Measurements from ENCODE around the gene PRRX2.

Gene PRRX2

DNA sequence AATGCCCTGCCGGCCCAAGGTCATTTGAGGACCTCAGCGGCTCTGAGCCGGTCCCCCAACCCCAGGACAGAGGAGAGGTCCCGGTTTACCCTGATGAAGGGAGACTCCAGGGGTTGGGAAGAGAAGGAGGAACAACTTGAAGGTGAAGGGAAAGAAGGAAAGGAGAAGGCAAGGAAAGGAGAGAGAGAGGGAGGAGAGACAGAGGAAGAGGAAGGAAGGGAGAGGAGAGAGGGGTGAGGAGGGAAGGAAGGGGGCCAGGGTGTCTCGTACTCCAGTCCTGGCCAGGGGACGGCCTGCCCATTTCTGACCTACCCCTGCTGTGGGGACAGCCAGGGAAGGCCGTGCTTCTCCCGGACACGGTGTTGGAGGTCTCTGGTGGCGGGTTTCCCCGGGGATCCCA, 1.9 kb downstream of the PRRX2 start (continued):
- TF ChIP-seq ZNF23 (tag by site-specific recombination; IDR thresholded peaks at IDR 0.05; ENCODE audit: borderline replicate concordance) (no peak), ZNF530 (tag by site-specific recombination; IDR thresholded peaks at IDR 0.05; ENCODE audit: low read depth) (no peak), ZNF366 (tag by site-specific recombination; conservative IDR thresholded peaks at IDR 0.05) (peak; percentile 59)

GRCh38 chr9:129667850-129668249, 2.4 kb downstream of the PRRX2 start:
- CTCF ChIA-PET = interaction anchor here (0.9 kb wide), 1 partner anchor 58 kb away, joined by 5 read pairs; no protein-coding TSS in a partner anchor
- Histone ChIP-seq H3K4me3 (ENCODE audit: low read depth, low read length) (no peak overlapping the region), H3K9me3 (ENCODE audit: control insufficient read depth, insufficient read depth, low read depth, low read length) (no peaks in the 10 kb centered on the region), H3K27ac (ENCODE audit: extremely low read depth, low read depth, low read length) (no peak overlapping the region), H3K36me3 (ENCODE audit: control insufficient read depth in 2 of 2, insufficient read depth in 1 of 2, low read length in 2 of 2) (no peaks in the 10 kb centered on the region), H3K4me1 (ENCODE audit: control insufficient read depth, insufficient read depth, low read length) (no peaks in the 10 kb centered on the region)
- POLR2A ChIA-PET = no interaction called here
- TF ChIP-seq KLF1 (tag by site-specific recombination; IDR thresholded peaks at IDR 0.05) (peak; percentile 99), GLIS1 (tag by site-specific recombination; IDR thresholded peaks at IDR 0.05) (peak; percentile 66), GLIS2 (tag by site-specific recombination; IDR thresholded peaks at IDR 0.05) (0 out of 2 replicates have a peak, but pooled peaks have one; percentile 21), SCRT1 (tag by site-specific recombination; IDR thresholded peaks at IDR 0.05; ENCODE audit: borderline replicate concordance) (no peak), ZNF280C (tag by site-specific recombination; IDR thresholded peaks at IDR 0.05) (no peak)
- TF ChIP-seq, protein P1, sequence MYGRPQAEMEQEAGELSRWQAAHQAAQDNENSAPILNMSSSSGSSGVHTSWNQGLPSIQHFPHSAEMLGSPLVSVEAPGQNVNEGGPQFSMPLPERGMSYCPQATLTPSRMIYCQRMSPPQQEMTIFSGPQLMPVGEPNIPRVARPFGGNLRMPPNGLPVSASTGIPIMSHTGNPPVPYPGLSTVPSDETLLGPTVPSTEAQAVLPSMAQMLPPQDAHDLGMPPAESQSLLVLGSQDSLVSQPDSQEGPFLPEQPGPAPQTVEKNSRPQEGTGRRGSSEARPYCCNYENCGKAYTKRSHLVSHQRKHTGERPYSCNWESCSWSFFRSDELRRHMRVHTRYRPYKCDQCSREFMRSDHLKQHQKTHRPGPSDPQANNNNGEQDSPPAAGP (tag by site-specific recombination; IDR thresholded peaks at IDR 0.05) = peak; percentile 21; the same call in 1 of the 2 replicates
- TF ChIP-seq, protein P2, sequence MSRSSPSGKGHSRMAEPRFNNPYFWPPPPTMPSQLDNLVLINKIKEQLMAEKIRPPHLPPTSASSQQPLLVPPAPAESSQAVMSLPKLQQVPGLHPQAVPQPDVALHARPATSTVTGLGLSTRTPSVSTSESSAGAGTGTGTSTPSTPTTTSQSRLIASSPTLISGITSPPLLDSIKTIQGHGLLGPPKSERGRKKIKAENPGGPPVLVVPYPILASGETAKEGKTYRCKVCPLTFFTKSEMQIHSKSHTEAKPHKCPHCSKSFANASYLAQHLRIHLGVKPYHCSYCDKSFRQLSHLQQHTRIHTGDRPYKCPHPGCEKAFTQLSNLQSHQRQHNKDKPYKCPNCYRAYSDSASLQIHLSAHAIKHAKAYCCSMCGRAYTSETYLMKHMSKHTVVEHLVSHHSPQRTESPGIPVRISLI (tag by site-specific recombination; IDR thresholded peaks at IDR 0.05) = no peak
- TF ChIP-seq, protein P3, sequence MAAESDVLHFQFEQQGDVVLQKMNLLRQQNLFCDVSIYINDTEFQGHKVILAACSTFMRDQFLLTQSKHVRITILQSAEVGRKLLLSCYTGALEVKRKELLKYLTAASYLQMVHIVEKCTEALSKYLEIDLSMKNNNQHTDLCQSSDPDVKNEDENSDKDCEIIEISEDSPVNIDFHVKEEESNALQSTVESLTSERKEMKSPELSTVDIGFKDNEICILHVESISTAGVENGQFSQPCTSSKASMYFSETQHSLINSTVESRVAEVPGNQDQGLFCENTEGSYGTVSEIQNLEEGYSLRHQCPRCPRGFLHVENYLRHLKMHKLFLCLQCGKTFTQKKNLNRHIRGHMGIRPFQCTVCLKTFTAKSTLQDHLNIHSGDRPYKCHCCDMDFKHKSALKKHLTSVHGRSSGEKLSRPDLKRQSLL (tag by site-specific recombination; IDR thresholded peaks at IDR 0.05) = peak; percentile 23; the same call in 1 of the 2 replicates

GRCh38 chr9:129669141-129669718, 3.8 kb downstream of the PRRX2 start:
- Histone ChIP-seq H3K4me3 (ENCODE audit: low read depth, low read length) (no peak overlapping the region), H3K27ac (ENCODE audit: extremely low read depth, low read depth, low read length) (no peak overlapping the region), H3K4me1 (ENCODE audit: control insufficient read depth, insufficient read depth, low read length) (no peaks in the 10 kb centered on the region), H3K9me3 (ENCODE audit: control insufficient read depth, insufficient read depth, low read depth, low read length) (no peaks in the 10 kb centered on the region), H3K36me3 (ENCODE audit: control insufficient read depth in 2 of 2, insufficient read depth in 1 of 2, low read length in 2 of 2) (no peaks in the 10 kb centered on the region)
- TF ChIP-seq, protein P4, sequence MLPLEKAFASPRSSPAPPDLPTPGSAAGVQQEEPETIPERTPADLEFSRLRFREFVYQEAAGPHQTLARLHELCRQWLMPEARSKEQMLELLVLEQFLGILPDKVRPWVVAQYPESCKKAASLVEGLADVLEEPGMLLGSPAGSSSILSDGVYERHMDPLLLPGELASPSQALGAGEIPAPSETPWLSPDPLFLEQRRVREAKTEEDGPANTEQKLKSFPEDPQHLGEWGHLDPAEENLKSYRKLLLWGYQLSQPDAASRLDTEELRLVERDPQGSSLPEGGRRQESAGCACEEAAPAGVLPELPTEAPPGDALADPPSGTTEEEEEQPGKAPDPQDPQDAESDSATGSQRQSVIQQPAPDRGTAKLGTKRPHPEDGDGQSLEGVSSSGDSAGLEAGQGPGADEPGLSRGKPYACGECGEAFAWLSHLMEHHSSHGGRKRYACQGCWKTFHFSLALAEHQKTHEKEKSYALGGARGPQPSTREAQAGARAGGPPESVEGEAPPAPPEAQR (tag by site-specific recombination; IDR thresholded peaks at IDR 0.05) = no peak
- TF ChIP-seq IKZF3 (tag by site-specific recombination; IDR thresholded peaks at IDR 0.05) = peak; percentile 62
- TF ChIP-seq ZIC2 (tag by site-specific recombination; IDR thresholded peaks at IDR 0.05) = peak; percentile 72
- TF ChIP-seq WT1 (tag by site-specific recombination; IDR thresholded peaks at IDR 0.05) = no peak
- ChIA-PET CTCF (no interaction called here), POLR2A (no interaction called here)

All from HEK293 (cell line).